Activated gamma-delta T cell treated with anti-CD3 and anti-CD28 coated beads, Interleukin-2, amount 50 U/mL, for 16 hours (primary cell): ENCODE results near the gene MLPH.

Source experiments
- DNase-seq: peaks from one replicate; pipeline ENCODE4 v3.0.0-alpha.2; 2020; ENCODE audit warnings: low read depth

MLPH gene

DNA sequence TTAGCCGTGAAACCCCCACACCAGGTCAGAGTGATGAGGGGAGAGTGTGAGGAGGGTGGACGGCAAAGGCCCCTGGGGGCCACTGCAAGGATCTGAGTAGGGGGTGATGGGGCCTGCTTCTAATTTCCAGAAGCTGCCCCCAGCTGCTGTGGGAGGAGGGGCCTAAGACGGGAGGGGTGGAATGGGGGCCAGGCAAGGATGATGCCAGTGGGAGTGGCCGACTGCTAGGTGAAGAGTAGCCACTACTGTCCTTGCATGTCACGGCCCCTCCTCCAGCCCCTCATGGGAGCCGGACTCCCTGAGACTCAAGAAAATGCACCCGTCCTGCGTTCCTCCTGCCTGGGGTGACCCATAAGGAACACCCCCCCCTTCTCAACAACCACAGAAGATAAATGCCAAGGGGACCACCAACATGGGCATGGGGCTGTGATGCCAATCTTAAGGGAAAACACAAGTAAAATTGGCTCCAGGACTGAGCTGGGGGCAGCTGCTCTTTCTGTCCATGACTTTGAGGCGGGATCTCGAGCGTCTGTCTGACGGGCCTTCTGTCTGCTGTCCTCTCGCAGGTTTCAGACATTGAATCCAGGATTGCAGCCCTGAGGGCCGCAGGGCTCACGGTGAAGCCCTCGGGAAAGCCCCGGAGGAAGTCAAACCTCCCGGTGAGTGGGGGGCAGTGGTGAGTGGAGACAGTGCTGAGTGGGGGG is 55.1 kb downstream of the MLPH start:
- no peak for DNase-seq

DNA sequence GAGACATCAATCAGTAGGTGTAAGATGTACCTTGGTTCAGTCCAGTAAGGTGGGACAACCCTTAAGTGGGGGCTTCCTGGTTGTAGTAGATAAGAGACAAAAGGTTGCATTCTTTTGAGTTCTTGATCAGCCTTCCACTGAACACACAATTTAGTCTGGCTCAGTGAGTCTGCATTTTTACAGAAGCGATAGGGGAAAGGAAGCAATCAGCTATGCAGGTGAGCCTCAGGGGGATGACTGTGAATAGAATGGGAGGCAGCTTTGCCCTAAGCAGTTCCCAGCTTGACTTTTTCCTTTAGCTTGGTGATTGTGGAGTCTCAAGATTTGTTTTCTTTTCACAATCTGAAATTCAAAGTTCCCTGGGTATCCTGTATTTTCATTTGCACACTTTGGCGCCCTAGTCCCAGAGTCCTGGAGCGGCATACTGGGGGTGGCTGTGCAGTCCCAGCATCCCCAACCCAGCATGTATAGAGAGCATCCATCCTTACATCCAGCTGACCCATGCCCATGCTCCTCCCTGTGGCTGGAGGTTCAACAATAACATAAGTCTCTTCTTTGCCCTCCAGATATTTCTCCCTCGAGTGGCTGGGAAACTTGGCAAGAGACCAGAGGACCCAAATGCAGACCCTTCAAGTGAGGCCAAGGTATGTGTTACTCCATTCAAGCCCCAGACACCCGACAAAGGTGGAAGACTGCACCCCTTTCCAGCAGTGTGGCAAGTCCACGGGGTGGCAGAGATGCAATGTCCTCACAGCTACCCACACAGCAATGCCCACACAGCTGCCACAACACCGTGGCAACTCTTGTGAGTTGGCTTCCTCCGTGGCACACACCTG is 59.2 kb downstream of the MLPH start:
- DNase-seq: no peak

DNA sequence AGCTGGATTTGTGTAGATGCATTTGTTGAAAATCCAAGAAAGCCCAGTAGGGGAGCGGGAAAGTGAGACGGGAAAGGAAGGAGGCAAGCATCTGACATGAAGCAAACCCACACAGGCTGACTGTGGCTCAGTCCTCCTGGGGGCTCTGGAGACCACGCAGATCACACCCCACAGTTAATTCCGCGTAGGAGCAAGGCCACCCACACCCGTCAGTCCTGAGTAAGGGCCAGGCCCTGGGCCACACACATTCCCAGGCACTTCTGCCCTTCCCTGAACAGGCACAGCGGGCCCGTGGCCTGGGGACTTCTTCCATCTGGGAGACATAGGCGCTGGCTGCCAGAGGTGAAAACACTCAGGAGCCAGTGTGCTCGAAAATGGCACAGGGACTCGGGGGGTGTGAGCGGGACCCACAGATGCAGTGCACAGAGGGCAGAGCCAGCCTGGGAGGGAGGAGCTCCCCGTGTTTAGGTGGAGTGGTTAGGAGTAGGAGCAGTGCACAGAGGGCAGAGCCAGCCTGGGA is 59.9 kb downstream of the MLPH start:
- DNase-seq: no peak

DNA sequence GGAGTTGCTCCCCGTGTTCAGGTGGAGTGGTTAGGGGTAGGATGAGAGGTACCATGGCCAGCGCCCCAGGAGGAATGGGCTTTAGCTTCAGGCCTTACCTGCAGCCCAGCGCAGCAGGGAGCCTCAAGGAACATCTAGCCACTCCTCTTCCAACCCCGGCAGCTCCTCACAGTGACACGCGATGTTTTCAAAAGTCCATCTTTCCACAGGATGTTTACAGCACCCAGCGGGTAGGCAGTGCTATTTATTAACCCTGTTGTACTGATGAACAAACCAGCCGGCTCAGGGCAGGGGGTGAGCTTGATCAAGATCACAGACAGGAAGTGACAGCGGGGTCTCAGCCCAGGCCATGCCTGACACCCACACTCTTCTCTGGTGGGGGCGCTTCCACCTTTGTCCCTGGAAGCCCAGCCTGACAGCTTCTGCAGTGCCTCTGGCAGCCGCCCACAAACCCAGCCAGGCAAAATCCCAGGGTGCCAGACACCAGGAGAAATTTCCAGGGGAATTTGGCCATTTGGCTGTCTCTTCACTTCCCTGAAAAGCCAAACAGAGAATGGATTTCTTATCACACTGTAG is 60.9 kb downstream of the MLPH start:
- no peak for DNase-seq

DNA sequence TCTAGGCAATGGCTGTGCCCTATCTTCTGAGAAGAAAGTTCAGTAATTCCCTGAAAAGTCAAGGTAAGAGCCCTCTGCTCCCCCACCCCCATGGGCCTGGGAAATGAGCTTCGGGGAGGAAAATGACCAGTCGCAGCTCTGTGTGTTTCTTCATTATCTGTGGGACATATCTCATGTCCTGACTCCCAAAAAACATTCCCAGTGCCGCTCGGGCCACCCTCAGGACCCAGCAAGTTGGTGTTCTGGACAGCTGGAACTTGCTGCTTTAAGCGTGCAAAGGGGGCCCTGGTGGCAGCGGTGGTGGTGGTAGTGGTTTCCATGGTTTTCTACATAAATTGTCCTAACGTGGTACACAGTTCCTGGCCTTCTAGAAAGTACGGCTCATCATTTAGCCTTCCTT is 62.2 kb downstream of the MLPH start:
- no peak for DNase-seq

DNA sequence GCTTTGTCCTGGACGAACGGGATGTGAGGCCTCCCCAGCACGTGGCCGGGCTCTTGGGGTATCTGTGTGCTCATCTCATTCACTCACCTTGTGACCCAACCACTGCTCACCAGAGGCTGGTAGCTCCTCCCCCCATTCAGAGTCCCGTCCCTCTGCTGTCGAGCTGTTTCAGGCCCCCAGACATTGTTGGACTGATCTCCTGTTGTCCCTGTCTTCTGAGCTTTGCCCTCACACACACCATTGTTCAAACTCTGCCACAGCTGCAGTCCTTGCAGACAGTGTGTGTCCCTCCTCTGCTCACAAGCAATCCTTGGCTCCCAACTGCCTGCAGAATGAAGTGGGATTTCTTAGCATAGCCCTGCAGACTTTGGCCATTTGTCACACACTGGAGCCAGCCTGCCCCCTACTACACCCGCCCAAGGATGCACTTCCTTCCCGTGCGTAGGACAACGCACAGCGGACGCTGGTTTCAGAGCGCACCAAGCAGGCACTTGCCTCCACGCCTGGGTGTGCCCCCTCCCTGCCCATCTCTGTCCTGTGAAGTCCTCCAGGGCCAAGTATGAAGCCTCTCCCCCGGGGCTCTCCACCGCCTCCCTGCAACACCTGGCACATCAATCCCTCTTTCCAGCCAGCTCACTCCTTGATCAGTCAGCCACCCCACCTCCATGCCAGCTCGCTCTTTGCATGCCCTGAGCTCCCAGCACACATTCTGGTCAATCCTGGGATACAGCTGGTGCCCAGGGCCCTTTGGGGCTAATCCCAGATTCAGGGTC is 62.8 kb downstream of the MLPH start:
- DNase-seq: no peak

DNA sequence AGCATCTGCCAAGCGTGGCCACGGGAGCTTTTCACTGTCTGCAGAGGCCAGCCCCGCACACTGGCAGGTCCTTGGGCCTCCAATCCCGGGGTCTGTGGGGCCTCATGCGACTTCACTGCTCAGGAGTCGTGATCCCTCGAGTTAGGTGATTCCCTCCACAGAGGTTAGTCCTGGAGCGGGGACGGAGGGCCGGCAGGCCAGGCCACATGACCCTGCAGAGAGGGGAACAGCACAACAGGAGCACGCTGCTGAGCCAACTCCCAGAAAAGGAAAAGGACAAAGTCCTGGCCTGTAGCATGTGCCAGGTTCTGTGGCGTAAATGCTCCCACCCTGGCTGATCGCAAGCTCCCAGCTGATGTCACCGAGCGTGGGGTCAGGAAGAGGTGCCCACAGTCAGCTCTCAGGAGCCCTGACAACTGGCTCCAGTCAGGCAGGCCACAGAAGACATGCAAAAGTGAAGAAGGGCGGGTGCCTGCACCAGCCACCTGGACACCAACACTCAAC is 64.1 kb downstream of the MLPH start:
- DNase-seq: no peak

DNA sequence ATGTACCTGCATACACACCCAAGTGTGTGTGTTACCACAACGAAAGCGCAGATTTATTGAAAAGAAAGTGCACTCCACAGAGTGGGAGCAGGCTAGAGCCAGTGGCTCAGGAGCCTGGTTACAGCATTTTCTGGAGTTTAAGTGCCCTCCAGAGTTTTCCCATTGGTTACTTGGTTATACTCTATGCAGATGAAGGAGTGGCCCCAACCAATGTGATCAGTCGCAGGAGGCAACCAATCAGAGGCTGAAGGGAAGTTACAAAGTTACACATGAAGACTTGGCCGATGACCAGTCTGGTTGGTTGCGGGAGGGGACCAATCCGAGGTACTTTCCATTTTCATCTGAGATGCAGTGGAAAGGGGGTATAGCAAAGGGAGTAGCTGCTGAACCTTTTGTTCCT is 65.9 kb downstream of the MLPH start:
- DNase-seq: no peak

DNA sequence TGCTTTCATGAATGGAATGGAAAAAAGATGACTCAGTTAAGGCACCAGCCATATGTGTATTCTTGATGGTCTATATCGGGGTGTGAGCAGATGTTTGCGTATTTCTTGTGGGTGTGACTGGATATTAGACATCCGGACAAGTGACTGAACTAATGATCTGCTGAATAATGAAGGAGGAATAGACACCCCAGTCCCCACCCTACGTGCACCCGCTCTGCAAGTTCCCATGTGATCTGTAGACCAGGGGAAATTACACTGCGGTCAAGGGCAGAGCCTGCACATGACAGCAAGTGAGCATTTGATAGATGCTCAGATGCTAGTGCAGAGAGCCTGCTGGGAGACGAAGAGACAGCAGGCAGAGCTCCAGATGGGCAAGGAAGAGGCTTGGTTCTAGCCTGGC is 66.9 kb downstream of the MLPH start:
- no peak for DNase-seq

DNA sequence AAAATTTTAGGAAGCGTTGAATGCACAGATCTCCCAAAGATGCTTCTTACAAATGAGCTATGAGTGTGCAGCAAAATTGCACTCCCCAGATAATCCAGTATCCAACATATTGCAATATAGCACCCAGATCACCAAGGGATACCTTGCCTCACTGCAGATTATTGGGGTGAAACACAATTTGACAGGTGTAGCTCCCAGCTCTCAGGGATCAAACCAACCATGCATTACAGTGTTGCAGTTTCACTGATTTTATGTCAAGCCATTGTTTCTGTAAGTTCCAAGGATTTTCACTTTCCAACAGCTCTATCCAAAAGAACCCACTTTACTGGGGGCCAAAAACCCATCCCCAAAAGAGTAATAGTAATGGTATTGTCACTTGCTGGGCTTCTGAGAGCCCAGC is 68.5 kb downstream of the MLPH start:
- DNase-seq: no peak

DNA sequence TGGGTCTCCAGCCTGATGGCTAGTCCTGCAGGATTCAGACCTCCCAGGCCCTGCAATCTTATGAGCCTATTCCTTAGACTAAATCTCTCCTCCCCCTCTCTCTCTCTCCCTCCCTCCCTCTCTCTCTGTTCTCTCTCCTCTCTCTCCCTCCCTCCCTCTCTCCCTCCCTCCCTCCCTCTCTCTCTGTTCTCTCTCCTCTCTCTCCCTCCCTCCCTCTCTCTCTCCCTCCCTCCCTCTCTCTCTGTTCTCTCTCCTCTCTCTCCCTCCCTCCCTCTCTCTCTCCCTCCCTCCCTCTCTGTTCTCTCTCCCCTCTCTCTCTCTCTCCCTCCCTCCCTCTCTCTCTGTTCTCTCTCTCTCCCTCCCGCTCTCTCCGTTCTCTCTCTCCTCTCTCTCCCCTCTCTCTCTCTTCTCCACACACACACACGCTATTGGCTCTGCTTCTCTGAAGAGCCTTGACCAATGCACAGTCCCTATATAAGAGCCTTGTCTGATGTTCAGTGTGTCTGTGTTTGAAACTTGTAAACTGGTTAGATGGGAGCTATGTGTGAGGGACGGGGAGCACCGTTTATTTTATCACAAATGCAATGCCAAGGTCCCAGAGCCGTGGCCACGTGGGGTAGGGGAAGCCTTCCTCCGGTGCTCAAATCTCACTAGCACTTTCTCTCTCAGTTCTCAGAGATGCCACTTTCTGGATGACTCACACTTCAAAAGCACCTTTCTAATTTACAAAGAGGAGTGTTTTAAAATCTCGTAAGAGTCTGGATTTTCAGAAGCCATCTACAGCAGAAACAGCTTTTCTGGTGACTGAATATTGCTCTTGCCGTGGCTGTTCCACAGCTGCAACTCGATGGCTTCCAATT is 70.0 kb downstream of the MLPH start:
- no peak for DNase-seq

DNA sequence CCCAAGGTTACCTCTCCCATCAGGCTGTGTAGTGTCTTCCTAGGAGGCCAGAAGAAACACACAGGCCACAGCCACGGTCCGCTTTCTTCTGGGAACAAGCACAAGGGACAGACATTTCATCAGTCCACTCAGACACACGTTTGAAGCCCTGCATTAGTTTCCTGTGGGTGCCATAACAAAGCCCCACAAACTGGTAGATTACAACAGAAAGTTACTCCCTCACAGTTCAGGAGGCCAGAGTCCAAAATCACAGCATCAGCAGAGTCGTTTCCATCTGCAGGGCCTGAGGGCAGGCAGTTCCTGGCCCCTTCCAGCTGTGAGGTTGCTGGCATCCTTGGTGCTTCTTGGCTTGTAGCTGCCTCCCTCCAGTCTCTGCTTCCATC is 70.6 kb downstream of the MLPH start:
- no peak for DNase-seq

DNA sequence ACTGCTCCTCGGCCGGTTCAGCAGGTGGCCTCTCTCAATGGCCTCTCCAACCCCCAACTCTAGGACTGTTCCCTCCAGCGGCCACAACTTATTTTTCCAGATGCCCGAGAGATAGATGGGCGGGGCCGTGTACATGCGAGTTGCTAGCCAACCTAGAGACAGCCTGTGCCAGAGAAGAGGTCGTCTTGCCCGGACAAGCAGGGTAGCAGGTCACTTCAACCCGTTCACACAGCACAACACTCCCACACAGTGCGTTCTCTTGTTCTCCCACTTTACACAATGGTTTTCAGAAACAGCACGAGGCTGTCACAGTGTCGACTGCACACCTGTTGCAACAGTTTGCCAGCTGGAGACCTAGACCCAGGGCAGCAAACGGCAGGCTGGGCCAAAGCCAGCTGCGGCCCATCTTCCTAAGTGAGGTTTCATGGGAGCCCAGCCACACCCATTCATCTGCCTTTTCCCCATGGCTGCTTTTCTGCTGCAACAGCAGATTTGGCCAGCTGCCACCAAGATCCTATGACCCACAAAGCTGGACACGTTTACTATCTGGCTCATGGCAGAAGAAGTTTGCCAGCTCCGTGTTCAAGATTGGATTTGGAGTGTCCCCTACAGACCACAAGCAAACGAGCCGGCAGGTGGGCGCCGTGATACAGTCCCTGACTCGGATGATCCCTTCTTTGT is 72.0 kb downstream of the MLPH start:
- no peak for DNase-seq

DNA sequence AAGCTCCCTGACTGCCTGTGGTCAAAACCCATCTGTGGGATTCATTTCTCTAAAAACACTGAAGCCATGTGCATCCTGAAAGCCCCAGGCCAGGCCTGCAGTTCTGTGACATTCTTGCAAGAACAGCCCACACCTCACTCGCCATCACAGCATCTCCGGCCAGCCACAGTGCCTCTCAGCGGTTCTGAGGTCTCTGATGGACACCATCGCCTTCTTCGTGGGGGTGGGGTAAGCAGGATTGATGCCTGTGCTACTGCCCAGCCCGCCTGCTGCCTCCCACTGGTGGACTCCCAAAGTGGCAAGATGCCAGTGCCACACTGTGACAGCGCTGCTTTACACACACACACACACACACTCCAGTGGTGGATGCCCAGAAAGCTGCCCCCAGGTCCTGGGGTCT is 74.2 kb downstream of the MLPH start:
- no peak for DNase-seq

DNA sequence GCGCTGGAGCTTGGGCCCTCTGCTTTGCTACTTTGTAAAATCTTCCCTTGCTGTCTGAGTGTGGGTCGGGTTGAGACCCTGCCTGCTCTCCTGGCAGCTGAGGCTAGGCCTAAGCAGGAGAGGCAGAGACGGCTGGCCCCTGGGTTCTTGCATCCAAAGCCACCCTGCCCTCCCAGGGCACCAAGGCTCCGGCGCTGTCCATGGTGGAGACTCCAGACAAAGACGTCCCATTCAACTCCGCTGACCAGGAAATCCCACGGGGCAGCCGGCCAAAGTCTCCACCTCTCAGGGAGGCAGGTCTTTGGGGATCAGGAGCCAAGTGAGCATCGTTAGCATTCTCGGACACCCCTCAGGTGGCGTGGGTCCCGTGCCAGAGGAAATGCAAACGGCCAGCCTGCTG is 76.8 kb downstream of the MLPH start:
- DNase-seq: no peak

DNA sequence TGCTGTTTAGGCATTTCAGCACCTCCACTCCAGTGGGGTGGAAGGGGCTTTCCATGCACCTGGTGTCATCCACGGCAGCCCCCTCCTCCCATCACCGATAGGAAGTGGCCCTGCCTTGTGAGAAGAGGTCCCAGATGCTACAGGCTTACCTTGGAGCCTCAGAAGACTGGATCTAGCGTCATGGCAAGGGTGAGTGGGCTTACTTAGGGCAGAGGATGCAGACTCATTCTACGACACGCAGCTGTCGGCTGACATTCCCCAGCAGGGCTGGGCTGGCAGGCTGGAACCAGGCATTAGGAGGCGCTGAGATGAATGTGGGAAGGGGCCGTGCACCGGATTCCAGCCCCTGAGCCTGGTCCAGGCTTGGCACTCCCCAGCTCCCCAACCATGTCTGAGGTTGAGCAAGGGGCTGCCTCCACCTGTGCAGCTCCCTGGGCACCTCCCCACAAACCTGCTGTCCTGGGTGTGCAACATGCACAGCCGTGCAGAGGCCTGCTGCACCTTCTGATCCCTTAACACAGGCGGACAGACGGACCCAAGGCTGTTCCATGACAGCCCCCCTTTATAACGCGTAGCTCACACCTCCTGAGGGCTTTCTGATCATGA is 77.6 kb downstream of the MLPH start:
- no peak for DNase-seq

DNA sequence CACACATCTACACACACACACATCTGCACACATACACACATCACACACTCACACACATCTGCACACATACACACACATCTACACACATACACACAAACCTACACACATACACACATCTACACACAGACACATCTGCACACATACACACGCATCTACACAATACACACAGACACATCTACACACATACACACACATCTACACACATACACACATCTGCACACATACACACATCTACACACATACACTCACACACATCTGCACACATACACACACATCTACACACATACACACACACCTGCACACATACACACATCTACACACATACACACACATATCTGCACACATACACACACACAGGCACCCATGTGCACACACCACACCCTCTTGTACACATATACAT is 78.9 kb downstream of the MLPH start:
- DNase-seq: no peak

DNA sequence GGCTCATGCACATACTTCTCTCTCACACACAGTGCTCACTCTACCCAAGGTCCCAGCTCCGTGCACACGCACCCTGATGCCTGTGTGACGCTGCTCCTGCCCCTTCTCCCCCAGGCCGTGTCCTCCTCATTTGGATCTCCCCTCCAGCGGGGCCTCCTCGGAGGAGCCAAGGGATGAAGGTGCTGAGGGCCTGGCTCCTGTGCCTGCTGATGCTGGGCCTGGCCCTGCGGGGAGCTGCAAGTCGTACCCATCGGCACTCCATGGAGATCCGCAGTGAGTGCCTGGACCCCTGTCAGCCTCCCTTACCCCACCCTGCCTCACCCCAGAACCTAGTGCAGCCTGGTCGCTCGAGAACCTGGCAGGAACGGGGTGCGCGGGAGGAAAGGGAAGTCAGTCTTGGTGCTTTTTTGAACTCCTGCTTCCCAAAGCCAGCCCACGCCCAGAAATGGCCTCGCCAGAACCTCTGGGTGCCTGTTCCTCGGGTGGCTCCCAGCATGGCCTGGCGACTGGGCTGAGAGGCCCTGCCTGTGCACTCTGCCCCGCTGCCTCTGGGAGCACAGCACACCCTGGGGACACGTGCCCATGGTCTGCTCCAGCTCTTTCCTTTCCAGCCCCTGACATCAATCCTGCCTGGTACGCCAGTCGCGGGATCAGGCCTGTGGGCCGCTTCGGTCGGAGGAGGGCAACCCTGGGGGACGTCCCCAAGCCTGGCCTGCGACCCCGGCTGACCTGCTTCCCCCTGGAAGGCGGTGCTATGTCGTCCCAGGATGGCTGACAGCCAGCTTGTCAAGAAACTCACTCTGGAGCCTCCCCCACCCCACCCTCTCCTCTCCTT is 79.6 kb downstream of the MLPH start, which contains the start of gene PRLH:
Gene PRLH, plus strand, starts transcription at position 174 of the 835 bp plus-strand sequence. Its CDS starts 0 bp downstream, at position 174.
- no peak for DNase-seq
